Astrocyte (in vitro differentiated cells and primary cell): ENCODE results near the gene PEAK3. TPM values are rescaled to one million over a fixed set of nuclear protein-coding genes. Genes with fewer than 3 reads are reported as not detected.

Experiments
- DNase-seq: peaks from one replicate; pipeline ENCODE4 v3.0.0-alpha.2; 2010; ENCODE audit warnings: low read depth
- FAIRE-seq: peaks from 2 replicates; lab custom pipeline; 2011; peaks lifted over from hg19 to GRCh38; lab: Jason Lieb, UNC
- H2AFZ ChIP-seq: 2 replicates; pipeline ENCODE4 v1.6.0; 2012; ENCODE audit warnings: low read depth, low read length, inconsistent platforms
- H3K27ac ChIP-seq: 2 replicates; pipeline ENCODE4 v1.5.1; 2011; ENCODE audit warnings: low read depth, low read length, inconsistent platforms
- H3K27me3 ChIP-seq: 2 replicates; pipeline ENCODE4 v1.6.0; 2011; ENCODE audit warnings: low read length, inconsistent platforms; ENCODE audit not compliant: insufficient read depth
- H3K36me3 ChIP-seq: 2 replicates; pipeline ENCODE4 v1.5.1; 2011; ENCODE audit warnings: low read length, inconsistent platforms; ENCODE audit not compliant: insufficient read depth
- H3K4me1 ChIP-seq: 2 replicates; pipeline ENCODE4 v1.5.1; 2011; ENCODE audit warnings: low read length, inconsistent platforms; ENCODE audit not compliant: insufficient read depth
- H3K4me2 ChIP-seq: 2 replicates; pipeline ENCODE4 v1.6.0; 2012; ENCODE audit warnings: low read length, inconsistent platforms
- H3K4me3 ChIP-seq: 2 replicates; pipeline ENCODE4 v1.5.1; 2011; ENCODE audit warnings: low read depth, mild to moderate bottlenecking, low read length, inconsistent platforms; ENCODE audit not compliant: insufficient read depth
- H3K79me2 ChIP-seq: 2 replicates; pipeline ENCODE4 v1.6.0; 2012; ENCODE audit warnings: mild to moderate bottlenecking, low read length, inconsistent platforms; ENCODE audit not compliant: insufficient read depth
- H3K9ac ChIP-seq: 2 replicates; pipeline ENCODE4 v1.6.0; 2012; ENCODE audit warnings: mild to moderate bottlenecking, low read length, inconsistent platforms
- H3K9me3 ChIP-seq: 2 replicates; pipeline ENCODE4 v1.5.1; 2012; ENCODE audit warnings: low read depth, mild to moderate bottlenecking, low read length, inconsistent platforms; ENCODE audit not compliant: insufficient read depth
- H4K20me1 ChIP-seq: 2 replicates; pipeline ENCODE4 v1.6.0; 2012; ENCODE audit warnings: low read length, inconsistent platforms; ENCODE audit not compliant: insufficient read depth
- H3K27ac Mint-ChIP-seq: one replicate; pipeline ENCODE4 v1.8.0; 2021; ENCODE audit warnings: mild to moderate bottlenecking, mixed read lengths; ENCODE audit not compliant: unreplicated experiment
- H3K27me3 Mint-ChIP-seq: one replicate; pipeline ENCODE4 v1.8.0; 2021; ENCODE audit warnings: low read depth, mixed read lengths; ENCODE audit not compliant: unreplicated experiment
- H3K36me3 Mint-ChIP-seq: one replicate; pipeline ENCODE4 v1.8.0; 2021; ENCODE audit warnings: low read depth, mixed read lengths; ENCODE audit not compliant: unreplicated experiment
- H3K4me1 Mint-ChIP-seq: one replicate; pipeline ENCODE4 v1.8.0; 2021; ENCODE audit warnings: low read depth, mixed read lengths; ENCODE audit not compliant: unreplicated experiment
- H3K4me3 Mint-ChIP-seq: one replicate; pipeline ENCODE4 v1.8.0; 2021; ENCODE audit warnings: mild to moderate bottlenecking, moderate library complexity, mixed read lengths; ENCODE audit not compliant: unreplicated experiment
- H3K9me3 Mint-ChIP-seq: one replicate; pipeline ENCODE4 v1.8.0; 2021; ENCODE audit warnings: mild to moderate bottlenecking, mixed read lengths; ENCODE audit not compliant: unreplicated experiment
- CTCF ChIP-seq: IDR thresholded peaks from 2 replicates; pipeline ENCODE4 v1.5.1; 2011; ENCODE audit warnings: low read depth, mild to moderate bottlenecking, inconsistent platforms, low read length, moderate library complexity; ENCODE audit not compliant: insufficient read depth
- EZH2 ChIP-seq: IDR thresholded peaks from 2 replicates; pipeline ENCODE4 v1.6.1; 2012; ENCODE audit warnings: mild to moderate bottlenecking, low read length, inconsistent platforms; ENCODE audit not compliant: insufficient read depth
- total RNA-seq: library from RNA; stranded (reverse); gene quantifications from 2 replicates; pipeline ENCODE4 v1.2.1, GENCODE V29; 2021

Gene PEAK3
- total RNA-seq, 1 donor from 2014 or later: 0.18 TPM

DNA sequence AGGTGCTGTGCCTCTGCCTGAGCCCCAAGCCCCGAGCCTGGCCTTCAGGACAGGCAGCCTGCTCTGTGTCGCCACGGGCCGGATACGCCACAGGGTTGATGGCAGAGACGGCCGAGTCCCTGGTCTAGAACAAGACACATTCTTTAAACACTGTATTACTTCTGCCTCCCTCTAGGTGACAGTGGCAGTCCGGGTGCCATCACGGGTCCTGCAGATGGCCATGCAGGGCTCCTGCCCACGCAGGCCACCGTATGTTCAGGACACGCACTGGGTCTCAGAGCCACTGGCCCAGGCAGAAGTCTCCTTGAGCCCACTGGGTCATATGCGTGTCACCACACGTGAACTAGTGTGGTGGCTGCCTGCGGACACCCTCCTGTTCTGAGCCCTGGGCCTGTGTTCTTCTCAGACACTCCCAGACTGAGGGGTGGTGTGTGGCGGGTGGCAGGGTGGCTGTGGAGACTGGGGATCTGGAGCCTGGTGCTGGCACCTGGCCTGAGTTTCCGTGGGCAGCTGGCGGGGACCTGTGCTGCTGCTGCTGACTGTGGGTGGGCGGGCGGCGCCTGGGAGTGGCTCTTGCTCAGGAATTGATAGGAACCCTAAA is 50.3 kb downstream of the PEAK3 start:
- no peak for FAIRE-seq
- peaks cover 7% of the 10 kb centered on the region for H3K36me3 ChIP-seq

DNA sequence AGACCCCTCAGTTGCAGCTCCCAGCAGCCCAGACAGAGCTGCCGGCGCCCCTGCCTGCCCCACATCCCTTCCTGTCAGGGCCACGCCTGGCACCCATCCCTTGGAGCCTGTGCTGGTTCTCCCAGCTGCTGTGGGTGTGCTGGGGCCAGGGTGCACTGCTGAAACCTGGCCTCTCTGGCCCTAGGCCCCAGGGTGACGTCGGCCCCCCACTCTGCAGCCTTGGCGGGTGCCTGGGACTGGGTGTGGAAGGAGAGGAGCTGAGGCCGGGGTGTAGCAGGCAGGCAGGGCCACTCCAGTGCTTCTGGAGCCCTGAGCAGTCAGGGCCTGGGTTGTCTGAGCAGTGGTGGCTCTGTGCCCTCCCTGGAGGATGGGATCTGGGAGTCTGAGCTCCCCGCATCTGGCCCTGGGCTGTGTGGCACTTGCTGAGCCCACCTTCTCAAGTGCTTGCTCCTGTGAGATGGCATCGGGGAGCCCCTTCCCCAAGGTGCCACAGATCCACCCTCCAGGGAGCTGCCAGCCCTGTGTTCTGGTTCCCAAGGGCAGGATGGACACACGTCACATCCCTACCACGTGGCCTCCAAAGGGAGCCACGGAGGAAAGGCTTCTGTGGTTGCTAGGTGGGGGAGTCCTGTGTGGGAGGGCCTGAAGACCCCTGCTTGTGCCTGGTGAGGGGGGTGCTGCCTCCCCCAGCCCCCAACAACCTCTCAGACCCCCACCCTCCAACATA is 51.0 kb downstream of the PEAK3 start:
- Mint-ChIP-seq H3K27ac (peak overlapping the region; percentile 34), H3K9me3 (no peaks in the 10 kb centered on the region), H3K36me3 (peaks cover 2% of the 10 kb centered on the region), H3K27me3 (no peaks in the 10 kb centered on the region), H3K4me1 (peaks cover 7% of the 10 kb centered on the region), H3K4me3 (no peak overlapping the region)
- H3K9me3 ChIP-seq: no peaks in the 10 kb centered on the region
- peaks cover 44% of the 10 kb centered on the region for H4K20me1 ChIP-seq
- DNase-seq (no peak), FAIRE-seq (no peak)
- H3K79me2 ChIP-seq: peaks cover 43% of the 10 kb centered on the region
- TF ChIP-seq CTCF (no peak), EZH2 (no peak)
- H3K27me3 ChIP-seq: no peaks in the 10 kb centered on the region
- peaks cover 7% of the 10 kb centered on the region for H3K36me3 ChIP-seq
- H2AFZ ChIP-seq: no peak overlapping the region
- no peak overlapping the region for H3K9ac ChIP-seq
- H3K4me3 ChIP-seq: no peak overlapping the region
- H3K4me1 ChIP-seq: peaks cover 25% of the 10 kb centered on the region
- no peak overlapping the region for H3K4me2 ChIP-seq
- H3K27ac ChIP-seq: no peak overlapping the region

More for the DNA sequence above, 50.3 kb downstream of the PEAK3 start:
- H3K4me1 Mint-ChIP-seq: peaks cover 7% of the 10 kb centered on the region
- peak overlapping the region; percentile 50 for H3K4me3 Mint-ChIP-seq
- peaks cover 44% of the 10 kb centered on the region for H4K20me1 ChIP-seq
- no peaks in the 10 kb centered on the region for H3K9me3 Mint-ChIP-seq
- no peak overlapping the region for H2AFZ ChIP-seq
- no peaks in the 10 kb centered on the region for H3K27me3 Mint-ChIP-seq
- peaks cover 47% of the 10 kb centered on the region for H3K79me2 ChIP-seq
- H3K9me3 ChIP-seq: no peaks in the 10 kb centered on the region
- H3K4me2 ChIP-seq: no peak overlapping the region
- H3K9ac ChIP-seq: no peak overlapping the region
- no peak for TF ChIP-seq EZH2
- TF ChIP-seq CTCF: peak; percentile 2
- no peaks in the 10 kb centered on the region for H3K27me3 ChIP-seq
- no peak for DNase-seq
- peaks cover 25% of the 10 kb centered on the region for H3K4me1 ChIP-seq
- no peak overlapping the region for H3K4me3 ChIP-seq
- H3K27ac ChIP-seq: no peak overlapping the region
- H3K27ac Mint-ChIP-seq: no peak overlapping the region
- H3K36me3 Mint-ChIP-seq: peaks cover 2% of the 10 kb centered on the region
